Measurements from ENCODE around the gene LRRC2. TPM values are rescaled to one million over a fixed set of nuclear protein-coding genes. Genes with fewer than 3 reads are reported as not detected.

The LRRC2 gene
- polyA plus RNA-seq, 10 donors: 1.9 to 5.3 (median 4.0) TPM

- DNase-seq: peak in 2 of 3 donors; percentile 54 to 80
These were observed 83.3 kb downstream of the LRRC2 start for GRCh38 chr3:46482632-46483350.

- DNase-seq: no peak
These were observed 84.5 kb downstream of the LRRC2 start for GRCh38 chr3:46481636-46482035.

- DNase-seq: no peak
These were observed 85.5 kb downstream of the LRRC2 start for GRCh38 chr3:46480491-46481195.

- DNase-seq: no peak
These were observed 86.4 kb downstream of the LRRC2 start for GRCh38 chr3:46479696-46480095.

GRCh38 chr3:46479021-46479420, 87.1 kb downstream of the LRRC2 start:
- DNase-seq: no peak

- no peak for DNase-seq
These were observed 87.8 kb downstream of the LRRC2 start for GRCh38 chr3:46478341-46478740.

GRCh38 chr3:46477756-46478155, 88.3 kb downstream of the LRRC2 start:
- DNase-seq: no peak

- no peak for DNase-seq
These were observed 89.0 kb downstream of the LRRC2 start for GRCh38 chr3:46477145-46477544.

- no peak for DNase-seq
These were observed 93.4 kb downstream of the LRRC2 start for GRCh38 chr3:46472736-46473135.

GRCh38 chr3:46471371-46471914, 94.7 kb downstream of the LRRC2 start:
- no peak for DNase-seq

- DNase-seq: no peak
These were observed 95.3 kb downstream of the LRRC2 start for GRCh38 chr3:46470831-46471230.

GRCh38 chr3:46469680-46470357, 96.3 kb downstream of the LRRC2 start:
- no peak for DNase-seq

GRCh38 chr3:46468753-46469600, 97.1 kb downstream of the LRRC2 start:
- DNase-seq: no peak

- no peak for DNase-seq
These were observed 98.5 kb downstream of the LRRC2 start for GRCh38 chr3:46467562-46467961.

GRCh38 chr3:46466871-46467403, 99.2 kb downstream of the LRRC2 start:
- no peak for DNase-seq

- DNase-seq: no peak
These were observed 99.8 kb downstream of the LRRC2 start for GRCh38 chr3:46466273-46466672.

Other genes starting within 250 kb of the LRRC2 start
- 1 to 10 TPM in 4 of 10 donors, under 1 TPM in 6; 0.56 to 2.0 (median 0.92) TPM for gene CCR2, start 212.2 kb downstream of the LRRC2 start, polyA plus RNA-seq (ENCODE audit: insufficient read length in 10 of 10)
- gene CCR5, start 195.4 kb downstream of the LRRC2 start, polyA plus RNA-seq (ENCODE audit: insufficient read length in 10 of 10): 1 to 10 TPM in 1 of 10 donors, under 1 TPM in 9; 0.13 to 1.3 (median 0.42) TPM
- under 1 TPM; 0.35 to 0.78 (median 0.59) TPM for gene CCRL2, start 159.0 kb downstream of the LRRC2 start, polyA plus RNA-seq (ENCODE audit: insufficient read length in 10 of 10)
- 1 to 10 TPM; 1.2 to 3.9 (median 1.9) TPM for gene LTF, start 101.4 kb downstream of the LRRC2 start, polyA plus RNA-seq (ENCODE audit: insufficient read length in 10 of 10)
- under 1 TPM in 1 of 10 donors, not detected in 9; 0.15 TPM for gene RTP3, start 68.3 kb downstream of the LRRC2 start, polyA plus RNA-seq (ENCODE audit: insufficient read length in 10 of 10)
- gene FAM240A, start 46.2 kb upstream of the LRRC2 start, polyA plus RNA-seq (ENCODE audit: insufficient read length in 10 of 10): under 1 TPM; 0.13 to 0.41 (median 0.27) TPM
- 10 to 100 TPM in 1 of 10 donors, 1 to 10 TPM in 9; 2.8 to 10.3 (median 5.1) TPM for gene ALS2CL, start 127.4 kb upstream of the LRRC2 start, polyA plus RNA-seq (ENCODE audit: insufficient read length in 10 of 10)
- gene TMIE, start 135.1 kb upstream of the LRRC2 start, polyA plus RNA-seq (ENCODE audit: insufficient read length in 10 of 10): 1 to 10 TPM in 3 of 10 donors, under 1 TPM in 7; 0.62 to 1.9 (median 0.90) TPM
- gene PRSS50, start 151.6 kb upstream of the LRRC2 start, polyA plus RNA-seq (ENCODE audit: insufficient read length in 10 of 10): under 1 TPM in 7 of 10 donors, not detected in 3; 0.09 to 0.30 (median 0.16) TPM

All from muscle of back (tissue), 11 donors.